SU-DHL-6 (cell line): ENCODE data around the gene LY9.

Source experiments
- H2AFZ ChIP-seq: fragments of 200-600 bp; sonication (generic); 2 replicates; pipeline ENCODE4 v1.6.1; 2014; ENCODE audit warnings: low read depth, mild to moderate bottlenecking, moderate library complexity, mixed read lengths, antibody characterized with exemption, low read length; ENCODE audit not compliant: severe bottlenecking
- H3F3A ChIP-seq: fragments of 200-600 bp; shearing (Covaris generic); 2 replicates; pipeline ENCODE4 v1.6.0; 2016; ENCODE audit warnings: antibody characterized with exemption, mild to moderate bottlenecking; ENCODE audit not compliant: insufficient read depth
- H3K27ac ChIP-seq: fragments of 200-600 bp; sonication (generic); 2 replicates; pipeline ENCODE4 v1.5.1; 2016; ENCODE audit warnings: low read depth, mild to moderate bottlenecking, low read length, moderate library complexity, mixed read lengths
- H3K27me3 ChIP-seq: fragments of 200-600 bp; sonication (generic), shearing (Covaris generic); 2 replicates; pipeline ENCODE4 v1.6.0; 2014; ENCODE audit warnings: mild to moderate bottlenecking, low read length
- H3K36me3 ChIP-seq: fragments of 200-600 bp; sonication (generic); 2 replicates; pipeline ENCODE4 v1.6.1; 2014; ENCODE audit warnings: mild to moderate bottlenecking, low read length, mixed read lengths
- H3K4me2 ChIP-seq: fragments of 300-600, 200-600 bp; shearing (Covaris generic), sonication (generic); 2 replicates; pipeline ENCODE4 v1.6.0; 2014; ENCODE audit warnings: low read length, low read depth, mild to moderate bottlenecking; ENCODE audit not compliant: poor library complexity, severe bottlenecking
- H3K4me3 ChIP-seq: fragments of 200-600 bp; sonication (generic); 2 replicates; pipeline ENCODE4 v1.5.1; 2014; ENCODE audit warnings: antibody characterized with exemption, low read length, mild to moderate bottlenecking, mixed read lengths; ENCODE audit not compliant: insufficient read depth, poor library complexity, severe bottlenecking
- H3K79me2 ChIP-seq: fragments of 200-600 bp; sonication (generic); 2 replicates; pipeline ENCODE4 v1.6.1; 2014; ENCODE audit warnings: mild to moderate bottlenecking, low read length, moderate library complexity; ENCODE audit not compliant: insufficient read depth
- H3K9ac ChIP-seq: fragments of 200-600 bp; sonication (generic); 2 replicates; pipeline ENCODE4 v1.7.0; 2014; ENCODE audit warnings: mild to moderate bottlenecking, low read length
- H3K9me2 ChIP-seq: fragments of 200-600 bp; sonication (generic); replicated peaks from 2 replicates; pipeline ENCODE4 v1.6.1; 2014; ENCODE audit warnings: low read length; ENCODE audit not compliant: insufficient read depth
- H3K9me3 ChIP-seq: fragments of 200-600 bp; sonication (generic); 2 replicates; pipeline ENCODE4 v1.6.1; 2014; ENCODE audit warnings: low read length, mixed read lengths; ENCODE audit not compliant: insufficient read depth
- H4K20me1 ChIP-seq: fragments of 200-600 bp; sonication (generic); 2 replicates; pipeline ENCODE4 v1.6.1; 2014; ENCODE audit warnings: low read depth, mild to moderate bottlenecking, antibody characterized with exemption, low read length, moderate library complexity, mixed read lengths
- CTCF ChIP-seq: fragments of 200-600 bp; sonication (generic); IDR thresholded peaks from one replicate; pipeline ENCODE4 v1.5.1; 2017; ENCODE audit warnings: antibody characterized with exemption, mild to moderate bottlenecking, low read length, moderate library complexity; ENCODE audit not compliant: insufficient read depth, poor library complexity, severe bottlenecking
- EZH2phosphoT487 ChIP-seq: fragments of 200-600 bp; sonication (generic), shearing (Covaris generic); conservative IDR thresholded peaks from 2 replicates; pipeline ENCODE4 v1.6.1; 2018; ENCODE audit warnings: mild to moderate bottlenecking, antibody characterized with exemption, low read length, moderate library complexity, mixed read lengths

The LY9 gene

GRCh38 chr1:160838888-160839287, 42.9 kb downstream of the LY9 start:
- H3K27ac ChIP-seq, result no peak overlapping the region
- H4K20me1 ChIP-seq, result no peaks in the 10 kb centered on the region
- H3K9me2 ChIP-seq, result no peaks in the 10 kb centered on the region
- no peaks in the 10 kb centered on the region for H3K27me3 ChIP-seq
- H3F3A ChIP-seq, result no peaks in the 10 kb centered on the region; the same call in 1 of the 2 replicates
- H3K4me3 ChIP-seq, result no peak overlapping the region
- H3K36me3 ChIP-seq, result no peaks in the 10 kb centered on the region
- H2AFZ ChIP-seq, result no peak overlapping the region
- TF ChIP-seq CTCF (no peak), EZH2phosphoT487 (no peak)
- H3K9me3 ChIP-seq, result no peaks in the 10 kb centered on the region
- no peak overlapping the region for H3K4me2 ChIP-seq
- no peak overlapping the region for H3K9ac ChIP-seq
- H3K79me2 ChIP-seq, result no peaks in the 10 kb centered on the region

- Histone ChIP-seq H3K27ac (no peak overlapping the region), H3K4me2 (no peak overlapping the region)
Measured at GRCh38 chr1:160839746-160840145, 43.8 kb downstream of the LY9 start.

GRCh38 chr1:160841079-160841478, 45.1 kb downstream of the LY9 start:
- Histone ChIP-seq H3K27ac (no peak overlapping the region), H3K27me3 (no peaks in the 10 kb centered on the region), H3K9me3 (no peaks in the 10 kb centered on the region), H3K9ac (no peak overlapping the region), H3K79me2 (no peaks in the 10 kb centered on the region), H3K4me3 (no peak overlapping the region), H3K9me2 (no peaks in the 10 kb centered on the region), H3F3A (no peaks in the 10 kb centered on the region; the same call in 1 of the 2 replicates), H3K36me3 (no peaks in the 10 kb centered on the region), H4K20me1 (no peaks in the 10 kb centered on the region), H3K4me2 (no peak overlapping the region), H2AFZ (no peak overlapping the region)
- TF ChIP-seq CTCF, result no peak
- no peak for TF ChIP-seq EZH2phosphoT487

More at GRCh38 chr1:160839746-160840145, 43.8 kb downstream of the LY9 start:
- no peaks in the 10 kb centered on the region for H3K27me3 ChIP-seq
- H3K79me2 ChIP-seq, result no peaks in the 10 kb centered on the region
- H3K9me3 ChIP-seq, result no peaks in the 10 kb centered on the region
- no peaks in the 10 kb centered on the region for H4K20me1 ChIP-seq
- no peak overlapping the region for H2AFZ ChIP-seq
- no peaks in the 10 kb centered on the region for H3K36me3 ChIP-seq
- H3K9ac ChIP-seq, result no peak overlapping the region
- no peaks in the 10 kb centered on the region; the same call in 1 of the 2 replicates for H3F3A ChIP-seq
- TF ChIP-seq CTCF (no peak), EZH2phosphoT487 (no peak)
- H3K4me3 ChIP-seq, result no peak overlapping the region
- H3K9me2 ChIP-seq, result no peaks in the 10 kb centered on the region
